Endothelial cell of umbilical vein (primary cell): ENCODE data around the gene RSKR. TPM values are rescaled to one million over a fixed set of nuclear protein-coding genes. Genes with fewer than 3 reads are reported as not detected.
"Not testable (repeated sequence)": the region's sequence is repeated elsewhere in the genome, so short reads cannot be mapped to it uniquely, and the experiment has no call there.

ENCODE experiments used
- BruUV-seq: library from RNA; stranded (reverse); fragments of 400-500 nt; replicated peaks from 2 replicates; lab custom pipeline; 2021; lab: Mats Ljungman, UMichigan
- CTCF ChIA-PET: fragments of 300-600, 350-600 bp; sonication (Branson Sonifier 250); formaldehyde crosslinking; loops from one replicate; lab custom pipeline; 2021; ENCODE audit warnings: antibody characterized with exemption, inconsistent platforms; lab: Charles Lee
- POLR2A ChIA-PET: fragments of 300-600, 350-600 bp; sonication (Branson Sonifier 250); formaldehyde crosslinking; loops from one replicate; lab custom pipeline; 2021; ENCODE audit warnings: antibody characterized with exemption, inconsistent platforms; lab: Charles Lee
- DNase-seq: peaks from one replicate; pipeline ENCODE4 v3.0.0-alpha.2; 2011; ENCODE audit warnings: low read depth, low spot score
- FAIRE-seq: peaks from 2 replicates; lab custom pipeline; 2011; peaks lifted over from hg19 to GRCh38; lab: Jason Lieb, UNC
- H2AFZ ChIP-seq: 2 replicates; pipeline ENCODE4 v1.6.0; 2012; ENCODE audit warnings: low read depth, low read length, control low read depth, inconsistent platforms
- H3K27ac ChIP-seq: 2 replicates; pipeline ENCODE4 v1.5.1; 2011; ENCODE audit warnings: low read depth, mild to moderate bottlenecking, control low read depth, low read length, moderate library complexity; ENCODE audit not compliant: insufficient read depth
- H3K27me3 ChIP-seq, 2 experiments: 2 replicates each; pipeline versions ENCODE4 v1.6.0 to v1.6.1; 2011; ENCODE audit warnings: low read length in 2 of 2, mixed read lengths in 1 of 2; ENCODE audit not compliant: control insufficient read depth in 2 of 2, insufficient read depth in 2 of 2
- H3K36me3 ChIP-seq, 2 experiments: 2 replicates in 1 of 2; 3 replicates in 1 of 2; pipeline ENCODE4 v1.5.1; 2011; ENCODE audit warnings: low read length in 2 of 2, mild to moderate bottlenecking in 1 of 2, moderate library complexity in 1 of 2; ENCODE audit not compliant: control insufficient read depth in 2 of 2, insufficient read depth in 2 of 2; ENCODE audit errors: extremely low read depth in 1 of 2
- H3K4me1 ChIP-seq: 3 replicates; pipeline ENCODE4 v1.5.1; 2011; ENCODE audit warnings: mild to moderate bottlenecking, low read length; ENCODE audit not compliant: control insufficient read depth, insufficient read depth; ENCODE audit errors: extremely low read depth
- H3K4me2 ChIP-seq: 2 replicates; pipeline ENCODE4 v1.6.1; 2011; ENCODE audit warnings: low read length, control low read depth, mixed read lengths; ENCODE audit not compliant: insufficient read depth
- H3K4me3 ChIP-seq, 3 experiments: fragments of 200-600 bp in 1 of 3; sonication (generic), shearing (Covaris generic) in 1 of 3; replicated peaks in 1 of 3; 2 replicates each; pipeline ENCODE4 v1.5.1; 2011 to 2016; ENCODE audit warnings: control low read depth in 3 of 3, low read length in 3 of 3, mild to moderate bottlenecking in 2 of 3, inconsistent platforms in 1 of 3, low read depth in 1 of 3, moderate library complexity in 1 of 3; ENCODE audit not compliant: insufficient read depth in 1 of 3
- H3K79me2 ChIP-seq: 2 replicates; pipeline ENCODE4 v1.6.0; 2012; ENCODE audit warnings: low read length, inconsistent platforms; ENCODE audit not compliant: control insufficient read depth, insufficient read depth
- H3K9ac ChIP-seq: replicated peaks from 2 replicates; pipeline ENCODE3; 2011; ENCODE audit warnings: low read length, control low read depth; ENCODE audit not compliant: insufficient read depth; ENCODE audit errors: extremely low read depth
- H3K9me1 ChIP-seq: replicated peaks from 3 replicates; pipeline ENCODE4 v1.6.0; 2011; ENCODE audit warnings: mild to moderate bottlenecking, low read length; ENCODE audit not compliant: control insufficient read depth, insufficient read depth; ENCODE audit errors: extremely low read depth
- H3K9me3 ChIP-seq: replicated peaks from 2 replicates; pipeline ENCODE4 v1.5.1; 2012; ENCODE audit warnings: low read length, inconsistent platforms; ENCODE audit not compliant: control insufficient read depth, insufficient read depth
- H4K20me1 ChIP-seq: replicated peaks from 2 replicates; pipeline ENCODE3; 2011; ENCODE audit warnings: mild to moderate bottlenecking, low read length; ENCODE audit not compliant: control insufficient read depth, insufficient read depth; ENCODE audit errors: extremely low read depth
- CTCF ChIP-seq, 2 donors: IDR thresholded peaks; 1 replicate in 1 of 2; 2 replicates in 1 of 2; pipeline ENCODE4 v1.5.1; 2011; ENCODE audit warnings: low read length in 2 of 2, mild to moderate bottlenecking in 2 of 2, moderate library complexity in 2 of 2, control low read depth in 1 of 2, inconsistent platforms in 1 of 2, low read depth in 1 of 2; ENCODE audit not compliant: insufficient read depth in 1 of 2; ENCODE audit errors: extremely low read depth in 1 of 2
- EZH2 ChIP-seq: IDR thresholded peaks from 2 replicates; pipeline ENCODE4 v1.6.1; 2012; ENCODE audit warnings: borderline replicate concordance, low read depth, mild to moderate bottlenecking, moderate library complexity, low read length, inconsistent platforms; ENCODE audit not compliant: severe bottlenecking
- FOS ChIP-seq: IDR thresholded peaks from 2 replicates; pipeline ENCODE4 v1.6.1; 2011; ENCODE audit warnings: mild to moderate bottlenecking, low read length, moderate library complexity, borderline replicate concordance; ENCODE audit not compliant: insufficient read depth
- GATA2 ChIP-seq: IDR thresholded peaks from 2 replicates; pipeline ENCODE4 v1.7.0; 2011; ENCODE audit warnings: low read depth, mild to moderate bottlenecking, moderate library complexity, mixed read lengths, low read length; ENCODE audit not compliant: insufficient read length, insufficient read depth
- JUN ChIP-seq: IDR thresholded peaks from 2 replicates; pipeline ENCODE4 v1.6.1; 2011; ENCODE audit warnings: borderline replicate concordance, low read depth; ENCODE audit not compliant: insufficient read length, insufficient read depth
- MAX ChIP-seq: IDR thresholded peaks from 2 replicates; pipeline ENCODE4 v1.6.1; 2011; ENCODE audit not compliant: insufficient read depth, insufficient read length
- MYC ChIP-seq: IDR thresholded peaks from one replicate; pipeline ENCODE4 v1.6.1; 2011; ENCODE audit warnings: mild to moderate bottlenecking, low read depth, low read length
- POLR2A ChIP-seq: IDR thresholded peaks from 2 replicates; pipeline ENCODE4 v1.6.1; 2012; ENCODE audit warnings: low read depth, mild to moderate bottlenecking, control low read depth, low read length
- POLR2AphosphoS5 ChIP-seq: IDR thresholded peaks from 2 replicates; pipeline ENCODE4 v1.6.1; 2012; ENCODE audit warnings: low read depth, mild to moderate bottlenecking, control low read depth, low read length, moderate library complexity; ENCODE audit not compliant: insufficient read depth
- dilution Hi-C: fragments of 300-500 bp; cut with MboI; formaldehyde crosslinking; loops from one replicate; pipeline ENCODE4 v1.15.0; 2019; ENCODE audit warnings: low sequenced_read_pairs; ENCODE audit not compliant: extremely low pct_ligation_motif_present
- intact Hi-C: fragments of 100-400 bp; cut with micrococcal nuclease; formaldehyde crosslinking; loops from one replicate; pipeline ENCODE4 v1.10.0; 2022
- polyA plus RNA-seq, 4 experiments: library from polyadenylated mRNA; depleted of rRNA in 3 of 4; stranded (reverse) in 3 of 4; unstranded in 1 of 4; fragments of >200 nt; gene quantifications; 2 replicates each; pipeline versions ENCODE4 v1.2.1 to v1.2.3, GENCODE V29; 2011 to 2012; ENCODE audit warnings: missing spikeins in 1 of 4
- total RNA-seq: library from RNA; stranded (reverse); gene quantifications from 2 replicates; pipeline ENCODE4 v1.2.3, GENCODE V29; 2021

Gene RSKR
- total and polyA plus RNA-seq, 2 donors (not counting 3 experiments of a cell fraction or from before 2014, with no cell fraction given), result 10.0 to 19.9 TPM

- Histone ChIP-seq H3K27ac (no peak overlapping the region), H3K36me3 (peaks cover 7 to 10% of the 10 kb centered on the region in 2 experiments), H2AFZ (no peak overlapping the region), H3K4me1 (peaks cover 7% of the 10 kb centered on the region), H3K4me3 (no peak overlapping the region), H3K27me3 (no peaks in the 10 kb centered on the region), H4K20me1 (no peaks in the 10 kb centered on the region), H3K4me2 (no peak overlapping the region), H3K9ac (no peak overlapping the region), H3K9me1 (no peaks in the 10 kb centered on the region), H3K9me3 (no peaks in the 10 kb centered on the region), H3K79me2 (no peaks in the 10 kb centered on the region)
- CTCF ChIA-PET, result interaction anchor here (0.9 to 4.9 kb wide), 4 partner anchors 10 to 116 kb away, joined by 3 to 64 read pairs (median 22); no protein-coding TSS in a partner anchor
- intact Hi-C loops (no loop called here), dilution Hi-C loops (no loop called here)
- TF ChIP-seq MYC, result no peak
- no peak for TF ChIP-seq GATA2
- no peak for TF ChIP-seq MAX
- TF ChIP-seq CTCF (IDR thresholded peaks at IDR 0.05; ENCODE audit: extremely low read depth in 1 of 2, insufficient read depth in 1 of 2, low read depth in 1 of 2, low read length in 2 of 2), result no peak
- no peak for TF ChIP-seq POLR2AphosphoS5
- TF ChIP-seq JUN, result no peak
- TF ChIP-seq FOS, result no peak
- TF ChIP-seq POLR2A, result no peak
- no peak for TF ChIP-seq EZH2
- no peak for DNase-seq
- POLR2A ChIA-PET, result no interaction called here
- BruUV-seq, result no TSS peak
- no peak for FAIRE-seq
Measured at GRCh38 chr17:28610376-28610775, 3.6 kb downstream of the RSKR start.

GRCh38 chr17:28604031-28604430, 10.0 kb downstream of the RSKR start:
- H3K4me1 ChIP-seq, H2AFZ ChIP-seq, H4K20me1 ChIP-seq, H3K9me3 ChIP-seq, CTCF ChIA-PET, H3K9me1 ChIP-seq, H3K27me3 ChIP-seq, H3K4me2 ChIP-seq, H3K27ac ChIP-seq, dilution Hi-C loops, POLR2A ChIA-PET, DNase-seq, H3K79me2 ChIP-seq, intact Hi-C loops, H3K36me3 ChIP-seq, BruUV-seq, H3K4me3 ChIP-seq, FAIRE-seq, H3K9ac ChIP-seq: not testable (repeated sequence)
